HG03159 (cell line): ENCODE data around the gene RTP2.
A peak's percentile ranks its signal among the peaks of the same experiment; 100 is the strongest.

ENCODE experiments used
- ATAC-seq: cut with Tn5 transposase; IDR thresholded peaks from one replicate; pipeline ENCODE4 v1.9.1; 2021; ENCODE audit warnings: mild to moderate bottlenecking, moderate library complexity; ENCODE audit not compliant: unreplicated experiment

The RTP2 gene

GRCh38 chr3:187739094-187739560 is 36.8 kb upstream of the RTP2 start:
- no peak for ATAC-seq

GRCh38 chr3:187738331-187739093 is 36.2 kb upstream of the RTP2 start:
- ATAC-seq: peak; percentile 50

GRCh38 chr3:187738071-187738330 is 35.6 kb upstream of the RTP2 start:
- no peak for ATAC-seq

- no peak for ATAC-seq
Measured at GRCh38 chr3:187737368-187738070, 35.2 kb upstream of the RTP2 start.

- no peak for ATAC-seq
Measured at GRCh38 chr3:187737006-187737367, 34.6 kb upstream of the RTP2 start.

GRCh38 chr3:187736418-187736871 is 34.1 kb upstream of the RTP2 start:
- no peak for ATAC-seq

GRCh38 chr3:187735837-187736236 is 33.5 kb upstream of the RTP2 start:
- no peak for ATAC-seq

- no peak for ATAC-seq
Measured at GRCh38 chr3:187735383-187735782, 33.0 kb upstream of the RTP2 start.

GRCh38 chr3:187734841-187735240 is 32.5 kb upstream of the RTP2 start:
- ATAC-seq: no peak

- ATAC-seq: no peak
Measured at GRCh38 chr3:187733371-187733770, 31.0 kb upstream of the RTP2 start.

GRCh38 chr3:187729598-187729997 is 27.2 kb upstream of the RTP2 start:
- ATAC-seq: no peak

GRCh38 chr3:187728940-187729583 is 26.7 kb upstream of the RTP2 start:
- no peak for ATAC-seq

- ATAC-seq: no peak
Measured at GRCh38 chr3:187728248-187728647, 25.9 kb upstream of the RTP2 start.

- ATAC-seq: no peak
Measured at GRCh38 chr3:187726564-187726963, 24.2 kb upstream of the RTP2 start.

GRCh38 chr3:187725653-187726370 is 23.5 kb upstream of the RTP2 start:
- no peak for ATAC-seq

GRCh38 chr3:187725224-187725623 is 22.9 kb upstream of the RTP2 start:
- no peak for ATAC-seq

GRCh38 chr3:187722206-187722612 is 19.9 kb upstream of the RTP2 start:
- ATAC-seq: no peak

GRCh38 chr3:187721055-187721454 is 18.7 kb upstream of the RTP2 start:
- ATAC-seq: no peak

GRCh38 chr3:187720337-187720670 is 17.9 kb upstream of the RTP2 start:
- no peak for ATAC-seq

GRCh38 chr3:187719628-187720336 is 17.4 kb upstream of the RTP2 start:
- no peak for ATAC-seq

GRCh38 chr3:187718802-187719201 is 16.4 kb upstream of the RTP2 start:
- no peak for ATAC-seq
